SKM-1 (cell line): Measurements from ENCODE around the gene MAL.

Source experiments
- DNase-seq: peaks from one replicate; lab custom pipeline; 2025; ENCODE audit not compliant: unreplicated experiment; lab: John Stamatoyannopoulos, UW

Gene MAL

DNA sequence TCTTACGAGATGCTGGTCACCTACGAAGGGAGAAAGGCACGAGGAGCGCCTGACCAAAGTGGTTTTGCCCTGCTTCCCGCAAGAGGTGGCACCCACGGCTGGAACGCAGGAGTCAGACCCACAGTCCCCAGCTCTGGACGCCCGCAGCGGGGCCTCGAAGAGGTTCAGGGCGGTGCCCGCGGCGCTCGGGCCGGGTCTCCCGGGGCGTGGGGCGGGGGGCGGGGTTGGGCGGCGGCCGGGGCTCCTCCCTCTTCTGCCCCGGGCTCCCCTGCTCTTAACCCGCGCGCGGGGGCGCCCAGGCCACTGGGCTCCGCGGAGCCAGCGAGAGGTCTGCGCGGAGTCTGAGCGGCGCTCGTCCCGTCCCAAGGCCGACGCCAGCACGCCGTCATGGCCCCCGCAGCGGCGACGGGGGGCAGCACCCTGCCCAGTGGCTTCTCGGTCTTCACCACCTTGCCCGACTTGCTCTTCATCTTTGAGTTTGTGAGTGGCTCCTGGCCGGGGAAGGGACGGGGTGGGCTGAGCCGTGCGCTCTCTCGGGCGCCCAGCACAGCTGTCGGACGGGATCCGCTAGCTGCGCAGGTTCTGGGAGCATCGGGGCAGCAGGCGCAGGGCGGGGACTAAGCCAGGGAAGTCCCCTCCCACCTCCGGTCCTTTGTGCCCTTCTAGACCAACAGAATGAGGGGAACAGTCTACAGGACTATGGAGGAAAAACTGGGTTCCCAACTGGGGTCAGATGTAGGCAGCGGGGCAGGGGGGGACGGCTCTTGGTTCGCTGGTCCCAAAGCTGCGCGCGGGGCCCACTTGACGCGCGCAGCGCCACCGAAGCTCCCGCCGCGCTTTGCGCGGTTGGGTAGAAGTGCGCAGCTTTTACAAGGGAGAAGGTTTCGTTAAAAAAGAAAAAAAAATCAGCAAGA lies at the start of gene MAL:
Gene MAL (plus strand): TSS at position 303 of the 914 bp plus-strand sequence. CDS start 85 bp downstream, at position 388.
- no peak for DNase-seq

DNA sequence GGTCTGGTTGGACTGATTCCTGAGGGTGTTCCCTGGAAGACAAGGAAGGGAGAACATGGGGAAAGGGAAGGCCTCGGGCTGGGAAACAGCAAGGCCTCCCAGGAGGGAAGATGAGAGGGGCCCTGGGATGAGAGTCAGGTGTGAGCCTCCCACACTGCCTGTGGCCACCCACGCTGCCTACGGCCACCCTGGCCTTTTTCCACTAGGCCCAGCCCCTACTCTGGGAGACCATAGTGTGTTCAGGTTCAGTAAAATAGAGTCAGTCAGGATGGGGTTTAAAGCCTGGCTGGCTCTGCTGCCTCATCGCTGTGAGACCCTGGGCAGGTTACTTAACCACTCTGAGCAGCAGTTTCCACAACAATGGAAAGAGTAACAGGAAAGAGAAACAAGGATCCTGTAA lies 47.7 kb upstream of the MAL start:
- DNase-seq: no peak

DNA sequence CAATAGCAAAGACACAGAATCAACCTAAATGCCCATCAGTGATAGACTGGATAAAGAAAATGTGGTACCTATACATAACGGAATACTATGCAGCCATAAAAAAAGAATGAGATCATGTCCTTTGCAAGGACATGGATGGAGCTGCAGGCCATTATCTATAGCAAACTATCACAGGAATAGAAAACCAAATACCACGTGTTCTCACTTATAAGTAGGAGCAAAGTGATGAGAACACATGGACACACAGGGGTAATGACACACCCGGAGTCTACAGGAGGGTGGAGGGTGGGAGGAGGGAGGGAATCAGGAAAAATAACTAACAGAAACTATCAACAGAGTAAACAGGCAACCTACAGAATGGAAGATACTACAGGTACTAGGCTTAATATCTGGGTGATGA lies 46.6 kb upstream of the MAL start:
- no peak for DNase-seq

DNA sequence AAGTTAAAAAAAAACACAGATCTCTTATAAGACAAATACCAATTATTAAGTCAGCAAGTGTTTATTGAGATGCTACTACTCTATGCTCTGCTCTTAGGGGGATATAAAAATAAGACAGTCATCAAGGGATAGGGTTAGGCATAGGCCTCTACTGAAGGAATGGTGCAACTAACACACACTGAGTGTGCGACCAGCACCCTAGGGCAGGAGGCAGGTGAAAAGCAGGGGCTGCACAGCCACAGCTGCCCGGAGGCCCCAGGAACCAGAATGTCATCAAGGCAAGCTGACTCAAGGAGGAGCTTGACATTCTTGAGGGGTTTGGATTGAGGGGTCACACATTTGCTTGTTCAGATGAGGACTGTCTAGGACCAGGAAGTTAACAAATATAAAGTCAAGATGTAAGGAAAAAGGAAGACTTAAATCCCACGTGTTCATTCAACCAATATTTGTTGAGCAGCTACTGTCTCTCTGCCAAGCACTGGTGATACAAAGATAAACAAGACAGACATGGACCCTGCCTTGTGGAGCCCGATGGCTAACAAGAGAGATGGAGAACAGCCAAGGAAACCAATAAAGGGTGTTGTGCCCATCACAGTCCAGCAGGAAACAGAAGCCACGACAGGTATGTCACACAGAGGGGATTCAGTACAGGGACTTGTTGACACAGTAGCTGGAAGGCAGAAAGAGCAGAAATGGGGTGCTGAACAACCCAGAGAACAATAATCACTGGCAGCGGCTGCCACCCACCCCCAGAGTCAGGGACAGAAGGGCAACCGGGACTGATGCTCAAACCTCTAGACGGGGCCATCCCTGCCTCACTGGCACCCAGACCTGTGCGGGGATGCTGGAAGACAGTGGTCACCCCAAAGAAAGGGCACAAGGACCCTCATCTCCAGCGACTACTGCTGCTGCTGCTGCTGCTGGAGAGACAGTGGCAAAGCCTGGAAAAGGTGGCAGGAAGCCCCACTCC lies 45.8 kb upstream of the MAL start:
- DNase-seq: no peak

DNA sequence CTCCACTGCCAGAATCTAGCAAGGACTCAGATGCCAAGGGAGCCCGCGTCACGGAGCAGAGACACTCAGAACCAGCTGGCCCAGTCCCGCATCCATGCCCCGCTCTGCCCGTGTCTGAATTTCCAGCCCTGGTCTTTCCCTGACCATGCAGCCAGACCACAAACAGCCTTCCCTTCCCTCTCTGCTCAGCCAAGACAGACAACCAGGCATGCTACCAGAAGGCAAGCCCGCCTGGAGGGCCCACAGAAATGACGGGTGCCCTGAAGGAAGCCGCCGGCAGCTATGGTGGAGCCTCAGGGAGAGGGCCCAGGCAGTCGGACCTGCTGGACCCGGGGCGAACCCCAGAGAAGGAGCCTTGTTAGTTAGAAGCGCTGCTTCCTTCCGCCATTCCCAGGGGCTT lies 45.1 kb upstream of the MAL start:
- no peak for DNase-seq

DNA sequence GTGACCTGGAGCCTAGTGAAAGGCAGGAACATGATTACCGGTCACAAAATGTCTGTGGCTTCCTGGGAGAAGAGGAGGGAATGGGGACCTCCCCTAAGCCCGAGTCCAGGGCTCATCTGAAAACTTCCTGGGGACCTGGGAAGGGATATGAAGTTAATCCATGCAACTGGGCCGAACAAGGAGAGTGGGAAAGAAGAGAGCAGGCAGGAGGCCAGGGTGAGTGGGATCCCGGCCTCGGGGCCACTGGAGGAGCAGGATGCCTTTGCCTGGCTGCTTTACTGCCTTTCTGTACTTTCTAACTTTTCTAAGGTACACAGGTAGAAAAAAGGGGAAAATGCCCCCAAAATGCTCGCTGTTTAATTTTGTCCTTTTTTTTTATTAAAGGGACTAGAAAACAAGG lies 43.4 kb upstream of the MAL start:
- no peak for DNase-seq

DNA sequence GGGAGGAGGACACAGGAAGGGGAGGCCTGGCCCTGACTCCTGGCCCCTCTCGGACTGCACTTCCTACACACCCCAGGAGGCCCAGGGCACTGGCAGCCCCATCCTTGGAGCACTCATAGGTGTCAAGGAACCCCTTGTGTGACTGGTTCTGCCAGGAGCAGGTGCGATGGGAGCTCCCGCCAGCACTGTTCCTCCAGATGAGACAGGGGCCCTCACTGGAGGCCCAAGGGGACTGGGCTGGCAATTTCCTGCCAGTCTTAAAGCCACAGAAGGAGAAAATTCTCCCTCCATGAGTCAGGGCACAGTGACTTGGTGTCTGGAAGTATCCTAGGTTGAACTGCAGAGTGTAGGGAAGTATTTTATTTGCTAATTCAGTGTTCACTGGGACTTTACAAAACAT lies 42.8 kb upstream of the MAL start:
- DNase-seq: no peak

DNA sequence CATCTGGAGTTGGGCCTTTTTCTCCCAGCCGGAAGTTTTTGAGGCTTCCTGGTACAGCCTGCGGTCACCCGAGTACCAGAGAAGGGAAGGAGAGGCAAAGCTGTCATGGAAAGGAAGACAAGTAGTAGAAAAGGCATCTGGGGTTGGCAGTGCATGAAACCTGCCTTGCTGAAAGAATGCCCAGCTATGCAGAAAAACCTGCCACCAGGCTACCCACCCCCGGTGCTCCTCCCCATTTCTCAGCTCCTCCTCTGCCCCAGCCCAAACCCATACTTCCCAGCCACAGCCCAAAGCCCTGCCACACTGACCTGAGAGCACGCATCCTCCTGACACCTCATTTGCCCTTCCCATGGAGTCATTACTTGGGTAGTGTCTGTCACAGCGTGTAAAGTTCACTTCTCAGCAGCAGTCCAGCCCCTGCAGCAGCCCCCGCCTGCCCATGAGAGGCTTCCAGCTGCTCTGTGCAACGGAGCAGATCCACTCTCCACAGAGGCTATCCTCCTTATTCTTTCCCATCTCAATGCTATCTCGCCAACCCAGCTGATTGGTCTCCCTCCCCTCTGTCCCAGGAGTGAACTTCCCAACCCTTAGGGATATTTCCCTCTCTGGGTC lies 40.4 kb upstream of the MAL start:
- DNase-seq: no peak

DNA sequence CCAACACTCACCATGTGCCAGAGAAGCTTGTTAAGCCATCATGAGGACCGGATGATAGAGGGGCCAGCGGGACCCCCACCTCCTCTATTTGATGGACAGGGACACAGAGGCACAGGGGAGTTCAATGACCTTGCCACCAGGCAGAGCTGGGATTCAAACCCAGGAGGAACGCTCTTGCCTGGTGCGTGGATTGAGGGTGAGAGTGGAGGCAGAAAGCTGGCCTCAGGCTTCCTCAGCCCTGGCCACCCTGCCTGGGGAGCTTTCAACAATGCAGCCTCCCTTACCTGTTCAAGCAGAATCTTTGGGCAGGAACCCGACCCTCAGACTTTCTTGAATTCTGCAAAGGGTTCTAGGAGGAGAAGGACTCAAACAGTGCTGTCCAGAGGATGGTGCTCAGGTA lies 39.9 kb upstream of the MAL start:
- DNase-seq: no peak

DNA sequence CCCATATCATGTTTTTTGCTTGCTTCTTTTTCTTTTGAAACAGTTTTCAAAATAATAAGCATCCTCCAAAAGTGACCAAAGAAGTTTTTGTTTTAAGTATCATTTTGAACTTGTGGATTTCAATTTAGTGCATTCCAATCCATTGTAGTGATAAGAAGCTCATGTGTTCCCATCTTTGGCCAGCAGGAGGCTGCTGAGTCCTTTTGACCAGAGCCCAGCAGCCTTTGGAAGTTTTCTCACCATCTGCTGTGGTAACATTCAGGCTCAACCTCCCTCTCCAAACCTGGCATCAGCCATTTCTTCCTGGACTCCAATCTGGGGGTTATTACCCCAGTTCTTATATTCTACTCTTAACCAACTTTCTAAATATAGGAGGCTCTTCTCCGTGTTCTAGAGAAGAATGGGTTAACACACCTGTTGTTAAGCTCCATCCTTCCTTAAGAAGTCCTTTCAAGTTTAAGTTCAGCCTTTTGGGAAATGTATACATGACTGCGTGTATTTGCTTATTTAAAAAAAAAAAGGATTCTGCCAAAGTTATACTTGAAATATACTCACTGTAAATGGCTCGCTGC lies 39.0 kb upstream of the MAL start:
- peak; percentile 46 for DNase-seq

DNA sequence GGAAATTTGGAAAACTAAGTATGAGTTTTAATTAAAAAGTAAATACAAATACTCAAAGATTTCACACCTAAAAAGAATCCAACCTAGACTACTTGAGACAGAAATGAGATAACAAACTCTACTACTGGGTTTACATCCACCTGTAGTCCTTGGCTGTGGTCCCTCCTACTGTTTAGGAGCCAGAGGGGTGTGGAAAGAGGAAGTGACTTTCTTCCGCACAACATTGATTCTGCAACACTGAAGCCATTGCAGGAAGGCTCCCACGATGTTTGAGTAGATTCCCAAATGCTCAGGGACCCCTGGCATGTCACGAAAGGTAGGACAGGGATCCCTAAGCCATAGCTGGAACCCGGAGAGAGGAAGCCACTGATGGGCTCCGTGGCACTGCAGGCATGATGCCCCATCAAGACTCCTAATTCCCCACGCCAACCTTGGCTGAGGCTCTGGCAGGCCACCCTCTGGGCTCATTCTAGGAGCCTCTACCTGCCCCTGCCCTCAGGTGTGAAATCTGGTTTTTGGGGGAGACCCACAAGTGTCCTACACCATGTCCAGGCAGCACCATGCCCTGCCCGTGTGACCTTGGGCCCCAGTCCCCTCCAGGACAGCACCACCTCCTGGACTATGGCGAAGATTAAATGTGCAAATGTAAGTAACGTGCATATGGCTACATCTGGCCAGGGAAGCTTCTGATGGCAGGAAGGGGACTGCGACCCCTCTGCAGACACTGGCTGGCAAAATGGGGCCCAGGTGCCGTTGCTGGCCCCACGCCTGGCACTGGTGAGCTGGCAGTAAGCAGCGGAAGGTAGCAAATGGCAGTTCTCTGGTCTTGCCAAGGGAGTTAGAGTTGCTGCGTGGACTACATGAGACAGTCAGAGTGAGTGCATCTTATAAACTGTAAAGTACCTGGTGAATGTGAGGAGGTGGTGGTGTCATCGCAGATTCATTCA lies 38.2 kb upstream of the MAL start:
- DNase-seq: no peak

DNA sequence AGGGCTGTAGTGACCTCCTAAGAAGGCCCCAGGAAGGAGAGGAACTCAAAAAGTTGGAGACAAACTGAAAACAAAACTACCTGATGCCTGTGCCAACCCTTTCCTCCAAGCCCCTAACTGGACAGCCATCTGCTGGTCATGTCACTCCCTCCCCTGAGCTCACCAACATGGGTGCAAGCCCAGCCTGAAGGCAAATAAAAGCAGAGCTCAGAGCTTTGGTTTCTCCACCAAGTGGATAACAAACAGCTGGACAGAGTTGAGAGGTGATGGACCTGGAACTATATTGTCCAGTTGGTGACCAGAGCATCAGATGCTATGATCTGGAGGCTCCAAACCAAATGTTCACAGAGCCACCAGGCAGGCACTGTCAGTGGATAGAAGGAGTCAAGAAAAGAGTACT lies 34.6 kb upstream of the MAL start:
- no peak for DNase-seq

DNA sequence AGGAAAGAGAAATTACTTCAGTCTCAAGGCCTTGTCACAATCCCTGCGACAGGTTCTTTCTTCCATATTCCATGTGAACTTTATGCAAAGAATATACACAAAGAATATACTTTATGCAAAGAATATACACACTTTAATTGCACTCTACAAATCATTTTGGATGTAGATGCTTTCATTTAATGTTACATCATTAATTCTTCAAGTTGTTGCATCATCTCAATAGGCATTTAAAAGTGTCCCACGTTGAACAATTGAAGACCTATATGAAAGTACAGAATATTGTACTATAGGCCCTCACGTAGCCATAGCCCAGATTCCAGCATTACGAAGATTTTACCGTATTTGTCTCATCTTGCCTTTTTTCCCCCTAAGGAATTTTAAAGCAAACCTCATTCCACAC lies 33.1 kb upstream of the MAL start:
- DNase-seq: no peak

DNA sequence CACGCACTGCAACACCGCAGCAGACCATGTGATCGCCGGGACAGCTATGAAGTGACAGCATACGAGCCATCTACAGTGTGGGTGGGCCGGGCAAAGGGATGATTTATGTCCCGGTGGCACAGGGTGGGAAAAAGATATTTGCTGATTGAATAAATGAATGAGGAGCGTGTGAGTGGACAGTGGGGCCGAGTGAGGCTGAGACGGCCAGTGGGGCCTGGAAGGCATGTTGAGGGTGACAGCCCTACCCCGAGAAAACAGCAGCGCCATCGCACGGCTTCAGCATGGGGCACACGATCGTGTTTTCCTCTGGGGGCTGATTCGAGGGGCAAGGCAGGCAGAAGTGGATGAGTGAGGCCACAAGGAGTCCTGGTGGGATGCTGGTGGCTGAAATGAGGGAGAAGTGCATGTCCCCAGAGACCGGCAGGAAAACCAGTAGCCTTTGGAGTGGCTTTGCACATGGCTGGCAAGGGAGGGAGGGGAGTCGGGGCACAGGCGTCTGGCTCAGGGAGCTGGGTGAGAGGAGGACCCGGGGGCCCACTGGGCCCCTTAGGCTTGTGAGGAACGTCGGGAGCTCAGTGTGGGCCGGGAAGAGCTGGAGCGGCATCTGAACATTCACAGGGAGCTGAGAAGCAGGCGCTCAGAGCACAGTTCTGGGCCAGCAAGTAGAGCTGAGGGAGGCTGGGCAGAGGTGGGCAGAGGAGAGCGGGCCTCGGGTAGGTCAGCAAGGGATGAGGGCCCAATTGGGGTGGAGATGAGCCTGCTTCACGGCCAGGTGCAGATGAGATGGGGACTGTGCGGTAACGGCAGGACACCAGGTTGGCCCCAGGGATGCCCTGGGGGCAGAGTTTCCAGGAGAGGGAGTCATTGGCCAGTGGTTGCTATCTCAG lies 32.1 kb upstream of the MAL start:
- DNase-seq: no peak

DNA sequence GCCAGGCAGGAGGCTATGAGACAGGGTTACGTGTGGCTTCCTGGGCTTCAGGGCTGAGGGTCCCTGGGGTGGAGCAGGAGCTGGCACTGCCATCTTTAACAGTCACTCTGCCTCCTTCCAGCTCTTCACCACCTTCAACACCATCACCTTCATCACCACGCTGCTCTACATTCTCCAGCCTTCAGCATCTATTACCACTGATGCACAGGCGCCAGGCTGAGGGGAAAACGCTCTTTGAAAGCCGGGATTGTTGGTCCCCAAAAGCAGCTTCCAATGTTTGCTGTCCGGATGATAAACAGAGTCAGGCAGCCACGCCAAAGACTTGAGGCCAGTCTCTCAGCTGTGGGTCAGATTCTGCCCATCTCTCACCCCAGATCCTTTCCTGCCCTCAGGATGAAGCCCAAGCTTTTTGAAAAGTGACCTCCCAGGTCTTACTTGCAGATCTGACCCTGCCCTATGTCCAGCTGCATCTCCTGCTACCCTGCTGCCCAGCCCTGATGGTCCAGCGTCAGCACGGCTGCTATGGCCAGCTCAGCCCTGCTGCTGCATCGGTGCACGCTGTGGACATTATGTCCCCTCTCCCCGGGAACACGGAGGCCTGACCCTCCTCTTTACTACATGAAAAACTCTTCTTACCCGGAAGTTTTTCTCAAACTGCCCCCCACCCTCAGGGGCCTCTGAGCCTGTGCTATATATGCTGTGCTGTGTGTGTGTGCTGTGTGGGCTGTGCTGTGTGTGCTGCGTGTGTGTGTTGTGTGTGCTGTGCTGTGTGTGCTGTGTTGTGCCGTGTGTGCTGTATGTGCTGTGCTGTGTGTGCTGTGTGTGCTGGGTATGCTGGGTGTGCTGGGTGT lies 31.2 kb upstream of the MAL start:
- no peak for DNase-seq

DNA sequence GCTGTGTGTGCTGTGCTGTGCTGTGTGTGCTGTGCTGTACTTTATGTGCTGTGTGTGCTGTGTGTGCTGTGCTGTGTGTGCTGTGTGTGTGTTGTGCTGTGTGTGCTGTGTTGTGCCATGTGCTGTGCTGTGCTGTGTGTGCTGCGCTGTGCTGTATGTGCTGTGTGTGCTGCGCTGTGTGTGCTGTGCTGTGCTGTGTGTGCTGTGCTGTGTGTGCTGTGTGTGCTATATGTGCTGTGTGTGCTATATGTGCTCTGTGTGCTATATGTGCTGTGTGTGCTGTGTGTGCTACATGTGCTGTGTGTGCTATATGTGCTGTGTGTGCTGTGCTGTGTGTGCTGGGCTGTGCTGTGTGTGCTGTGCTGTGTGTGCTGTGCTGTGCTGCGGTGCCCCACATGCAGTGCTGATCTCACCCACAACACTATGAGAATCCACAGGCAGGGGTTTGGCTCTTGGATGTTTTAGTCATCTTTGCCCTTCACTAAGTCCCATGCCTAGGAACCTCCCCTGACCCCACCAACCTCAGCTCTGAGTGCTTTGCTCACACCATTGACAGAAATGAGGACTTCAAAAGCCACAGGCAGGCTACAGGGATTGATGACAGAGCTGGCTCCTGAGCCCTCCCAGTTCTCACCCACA lies 30.5 kb upstream of the MAL start:
- no peak for DNase-seq

DNA sequence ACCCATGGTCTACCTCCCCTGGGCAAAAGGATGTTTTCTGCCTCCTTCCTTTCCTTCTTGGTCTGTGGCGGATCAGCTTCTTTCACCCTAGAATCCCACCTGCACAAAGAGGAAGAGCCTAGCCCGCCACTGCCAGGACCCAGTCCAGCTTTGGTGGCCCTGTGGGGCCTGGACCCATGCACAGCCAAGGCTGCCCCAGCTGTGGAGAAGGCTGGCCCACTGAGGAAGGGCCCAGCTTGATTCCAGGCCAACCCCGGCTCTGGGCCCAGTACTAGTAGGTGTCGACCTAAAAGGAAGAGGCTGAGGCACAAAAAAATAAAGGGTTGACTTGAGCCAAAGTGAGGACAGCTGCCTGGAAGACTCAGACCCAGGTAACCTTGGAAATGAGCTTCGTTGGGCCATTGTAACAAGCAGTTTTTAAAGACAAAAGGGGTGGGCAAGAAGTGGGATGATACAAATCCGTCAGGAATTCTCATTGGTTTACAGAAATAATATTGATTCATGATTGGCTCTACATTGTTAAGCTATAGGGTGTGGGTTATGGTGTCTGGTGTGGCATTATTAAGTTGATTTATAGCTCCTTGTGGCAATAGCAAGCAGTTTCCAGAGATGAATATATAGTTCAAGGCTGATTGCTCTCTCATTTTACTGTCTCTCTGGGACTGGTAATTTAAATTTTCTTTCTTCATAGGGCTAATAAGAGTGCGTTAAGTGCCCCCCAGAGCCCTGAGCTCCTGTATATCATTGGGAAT lies 29.8 kb upstream of the MAL start:
- DNase-seq: no peak
